HEK293 (cell line): Measurements from ENCODE around the gene SSBP2.
"Not testable (repeated sequence)": the region's sequence is repeated elsewhere in the genome, so short reads cannot be mapped to it uniquely, and the experiment has no call there.

Experiments used
- CTCF ChIA-PET: fragments of 350-600 bp; formaldehyde crosslinking; extraction: SDS; loops from one replicate; lab custom pipeline; 2021; ENCODE audit warnings: antibody characterized with exemption; lab: Yijun Ruan, JAX
- POLR2A ChIA-PET: fragments of 300-600 bp; formaldehyde crosslinking; extraction: SDS; loops from one replicate; lab custom pipeline; 2020; ENCODE audit warnings: antibody characterized with exemption, inconsistent platforms; lab: Yijun Ruan, JAX
- H3K27ac ChIP-seq: fragments of 200-500 bp; sonication (Bioruptor generic); 2 replicates; pipeline ENCODE4 v1.5.1; 2014; ENCODE audit warnings: low read depth, low read length, control low read depth, inconsistent platforms; ENCODE audit errors: extremely low read depth
- H3K36me3 ChIP-seq, 2 experiments: fragments of 200-500 bp in 1 of 2; sonication (Bioruptor generic) in 1 of 2; 1 replicate in 1 of 2; 2 replicates in 1 of 2; pipeline ENCODE4 v1.5.1; 2014 to 2017; ENCODE audit warnings: inconsistent platforms in 2 of 2, low read length in 2 of 2; ENCODE audit not compliant: control insufficient read depth in 2 of 2, insufficient read depth in 1 of 2
- H3K4me1 ChIP-seq: fragments of 200-500 bp; sonication (Bioruptor generic); 2 replicates; pipeline ENCODE4 v1.5.1; 2014; ENCODE audit warnings: mild to moderate bottlenecking, low read length, inconsistent platforms; ENCODE audit not compliant: control insufficient read depth, insufficient read depth
- H3K4me3 ChIP-seq: 2 replicates; pipeline ENCODE4 v1.5.1; 2011; ENCODE audit warnings: low read depth, mild to moderate bottlenecking, control low read depth, low read length, moderate library complexity
- H3K9me3 ChIP-seq: fragments of 200-500 bp; sonication (Bioruptor generic); 2 replicates; pipeline ENCODE4 v1.5.1; 2014; ENCODE audit warnings: low read depth, low read length, inconsistent platforms; ENCODE audit not compliant: control insufficient read depth, insufficient read depth
- BCL11B ChIP-seq: fragments of 450-650 bp; formaldehyde crosslinking; IDR thresholded peaks from 2 replicates; pipeline ENCODE4 v1.5.1; 2016; ENCODE audit warnings: low read depth, missing biosample characterization, missing genetic modification characterization
- FEZF1 ChIP-seq: fragments of 450-650 bp; formaldehyde crosslinking; IDR thresholded peaks from 2 replicates; pipeline ENCODE4 v1.5.1; 2016; ENCODE audit warnings: missing biosample characterization, missing genetic modification characterization
- GLI4 ChIP-seq: fragments of 450-650 bp; formaldehyde crosslinking; IDR thresholded peaks from 2 replicates; pipeline ENCODE4 v1.5.1; 2016; ENCODE audit warnings: missing biosample characterization, missing genetic modification characterization
- GLIS1 ChIP-seq: fragments of 450-650 bp; formaldehyde crosslinking; IDR thresholded peaks from 2 replicates; pipeline ENCODE4 v1.5.1; 2016; ENCODE audit warnings: missing biosample characterization, missing genetic modification characterization
- HOXA7 ChIP-seq: sonication (generic); formaldehyde crosslinking; IDR thresholded peaks from 2 replicates; pipeline ENCODE4 v1.8.1; 2022; ENCODE audit warnings: missing genetic modification reagents, borderline replicate concordance
- RBAK ChIP-seq: fragments of 450-650 bp; formaldehyde crosslinking; IDR thresholded peaks from 2 replicates; pipeline ENCODE4 v1.5.1; 2016; ENCODE audit warnings: missing biosample characterization, missing genetic modification characterization
- SCRT1 ChIP-seq: fragments of 450-650 bp; formaldehyde crosslinking; IDR thresholded peaks from 2 replicates; pipeline ENCODE4 v1.5.1; 2016; ENCODE audit warnings: missing biosample characterization, missing genetic modification characterization, borderline replicate concordance
- SCRT2 ChIP-seq: fragments of 450-650 bp; formaldehyde crosslinking; IDR thresholded peaks from 2 replicates; pipeline ENCODE4 v1.5.1; 2016; ENCODE audit warnings: missing biosample characterization, missing genetic modification characterization
- ZBTB6 ChIP-seq: fragments of 450-650 bp; formaldehyde crosslinking; IDR thresholded peaks from 2 replicates; pipeline ENCODE4 v1.5.1; 2017; ENCODE audit warnings: missing biosample characterization, missing genetic modification characterization
- ZNF146 ChIP-seq: fragments of 450-650 bp; formaldehyde crosslinking; IDR thresholded peaks from 2 replicates; pipeline ENCODE4 v1.5.1; 2016; ENCODE audit warnings: missing biosample characterization, missing genetic modification characterization
- ZNF239 ChIP-seq: fragments of 450-650 bp; formaldehyde crosslinking; IDR thresholded peaks from 2 replicates; pipeline ENCODE4 v1.5.1; 2016; ENCODE audit warnings: missing biosample characterization, missing genetic modification characterization
- ZNF292 ChIP-seq: fragments of 450-650 bp; formaldehyde crosslinking; IDR thresholded peaks from 2 replicates; pipeline ENCODE4 v1.5.1; 2016; ENCODE audit warnings: low read depth, missing biosample characterization, missing genetic modification characterization, borderline replicate concordance
- ZNF398 ChIP-seq: fragments of 450-650 bp; formaldehyde crosslinking; IDR thresholded peaks from 2 replicates; pipeline ENCODE4 v1.5.1; 2017; ENCODE audit warnings: missing biosample characterization, missing genetic modification characterization
- ZNF521 ChIP-seq: fragments of 450-650 bp; formaldehyde crosslinking; IDR thresholded peaks from 2 replicates; pipeline ENCODE4 v1.5.1; 2017; ENCODE audit warnings: missing biosample characterization, mild to moderate bottlenecking, missing genetic modification characterization
- ZNF555 ChIP-seq: fragments of 450-650 bp; formaldehyde crosslinking; conservative IDR thresholded peaks from 2 replicates; pipeline ENCODE4 v1.5.1; 2017; ENCODE audit warnings: missing biosample characterization, mild to moderate bottlenecking, missing genetic modification characterization, inconsistent platforms
- ZNF561 ChIP-seq: fragments of 450-650 bp; IDR thresholded peaks from 2 replicates; pipeline ENCODE4 v1.5.1; 2018; ENCODE audit warnings: missing biosample characterization, missing genetic modification characterization, borderline replicate concordance
- ZNF585B ChIP-seq: fragments of 450-650 bp; formaldehyde crosslinking; IDR thresholded peaks from 2 replicates; pipeline ENCODE4 v1.5.1; 2016; ENCODE audit warnings: missing biosample characterization, missing genetic modification characterization
- ZNF785 ChIP-seq: fragments of 450-650 bp; formaldehyde crosslinking; IDR thresholded peaks from 2 replicates; pipeline ENCODE4 v1.5.1; 2016; ENCODE audit warnings: missing biosample characterization, missing genetic modification characterization
- ZSCAN5A ChIP-seq: fragments of 450-650 bp; formaldehyde crosslinking; IDR thresholded peaks from 2 replicates; pipeline ENCODE4 v1.5.1; 2016; ENCODE audit warnings: missing biosample characterization, missing genetic modification characterization

Gene SSBP2

GRCh38 chr5:81503602-81504001 lies 247.3 kb downstream of the SSBP2 start:
- H3K4me1 ChIP-seq, H3K4me3 ChIP-seq, H3K36me3 ChIP-seq, H3K27ac ChIP-seq, H3K9me3 ChIP-seq, POLR2A ChIA-PET: not testable (repeated sequence)
- CTCF ChIA-PET = interaction anchor here (0.7 kb wide), 1 partner anchor 661 kb away, joined by 3 read pairs; no protein-coding TSS in a partner anchor
- peak; percentile 54; the same call in 1 of the 2 replicates for TF ChIP-seq ZNF146 (tag by site-specific recombination)

- Histone ChIP-seq H3K27ac (no peak overlapping the region), H3K4me1 (no peaks in the 10 kb centered on the region), H3K9me3 (no peaks in the 10 kb centered on the region), H3K36me3 (no peaks in the 10 kb centered on the region; a peak in 1 of 3 replicates), H3K4me3 (no peak overlapping the region)
- CTCF ChIA-PET = no interaction called here
- POLR2A ChIA-PET = no interaction called here
- TF ChIP-seq ZSCAN5A (tag by site-specific recombination) = no peak
- TF ChIP-seq ZNF292 (tag by site-specific recombination) = no peak
- TF ChIP-seq GLIS1 (tag by site-specific recombination) = no peak
- TF ChIP-seq GLI4 (tag by site-specific recombination) = no peak
- TF ChIP-seq ZNF555 (tag by site-specific recombination) = no peak
- no peak for TF ChIP-seq ZNF521 (tag by site-specific recombination)
- no peak for TF ChIP-seq SCRT2
- TF ChIP-seq SCRT1 (tag by site-specific recombination) = no peak
- TF ChIP-seq ZNF561 (tag by site-specific recombination) = no peak
- no peak for TF ChIP-seq ZBTB6 (tag by site-specific recombination)
- no peak for TF ChIP-seq FEZF1
- no peak for TF ChIP-seq HOXA7
- TF ChIP-seq BCL11B (tag by site-specific recombination) = no peak
- TF ChIP-seq ZNF785 (tag by site-specific recombination) = no peak
- TF ChIP-seq RBAK (tag by site-specific recombination) = no peak
- no peak for TF ChIP-seq ZNF398
- TF ChIP-seq ZNF585B (tag by site-specific recombination) = no peak
Observed at GRCh38 chr5:81495286-81495685, 255.6 kb downstream of the SSBP2 start.

- ChIA-PET CTCF (interaction anchor here (1.3 kb wide), 1 partner anchor 736 kb away, joined by 3 read pairs; no protein-coding TSS in a partner anchor), POLR2A (no interaction called here)
- H3K36me3 ChIP-seq = no peaks in the 10 kb centered on the region
- H3K27ac ChIP-seq = no peak overlapping the region
- TF ChIP-seq ZNF239 (tag by site-specific recombination) = no peak
- TF ChIP-seq ZNF146 (tag by site-specific recombination) = no peak
- H3K4me3 ChIP-seq = no peak overlapping the region
- H3K9me3 ChIP-seq = no peaks in the 10 kb centered on the region
- no peaks in the 10 kb centered on the region for H3K4me1 ChIP-seq
Observed at GRCh38 chr5:81488862-81489261, 262.0 kb downstream of the SSBP2 start.
